GM12892 (cell line): ENCODE data around the gene STAMBP.

Experiments
- DNase-seq: peaks from one replicate; pipeline ENCODE4 v3.0.0; 2011; ENCODE audit not compliant: insufficient read length
- FAIRE-seq: peaks from 2 replicates; lab custom pipeline; 2011; peaks lifted over from hg19 to GRCh38; lab: Jason Lieb, UNC
- POLR2A ChIP-seq: IDR thresholded peaks from 2 replicates; pipeline ENCODE4 v1.6.1; 2011; ENCODE audit warnings: low read depth, low read length, control low read depth
- POLR2AphosphoS5 ChIP-seq: IDR thresholded peaks from 2 replicates; pipeline ENCODE4 v1.6.1; 2011; ENCODE audit warnings: low read depth, low read length, control low read depth
- TAF1 ChIP-seq: IDR thresholded peaks from 2 replicates; pipeline ENCODE4 v1.6.1; 2011; ENCODE audit warnings: low read depth, mild to moderate bottlenecking, control low read depth, low read length, borderline replicate concordance

The STAMBP gene

GRCh38 chr2:73917696-73918207 is 89.0 kb downstream of the STAMBP start:
- DNase-seq, result no peak
- peak; percentile 21 for FAIRE-seq
- no peak for TF ChIP-seq POLR2AphosphoS5
- no peak for TF ChIP-seq TAF1
- TF ChIP-seq POLR2A, result no peak

GRCh38 chr2:73918856-73919255 is 90.1 kb downstream of the STAMBP start:
- DNase-seq (no peak), FAIRE-seq (peak; percentile 76)
- TF ChIP-seq POLR2AphosphoS5, result no peak
- TF ChIP-seq TAF1, result no peak
- TF ChIP-seq POLR2A, result no peak

- no peak for DNase-seq
- TF ChIP-seq POLR2AphosphoS5 (no peak), TAF1 (no peak), POLR2A (no peak)
- no peak for FAIRE-seq
Observed at GRCh38 chr2:73919596-73920228, 91.0 kb downstream of the STAMBP start.

- peak; percentile 5 for FAIRE-seq
- no peak for DNase-seq
- no peak for TF ChIP-seq POLR2A
- no peak for TF ChIP-seq POLR2AphosphoS5
- TF ChIP-seq TAF1, result no peak
Observed at GRCh38 chr2:73920577-73921545, 92.1 kb downstream of the STAMBP start.

- FAIRE-seq (no peak), DNase-seq (no peak)
- no peak for TF ChIP-seq POLR2A
Observed at GRCh38 chr2:73921581-73921980, 92.8 kb downstream of the STAMBP start.

- TF ChIP-seq POLR2AphosphoS5, result no peak
- TF ChIP-seq TAF1, result no peak
- TF ChIP-seq POLR2A, result no peak
- no peak for DNase-seq
- FAIRE-seq, result no peak
Observed at GRCh38 chr2:73922681-73923080, 93.9 kb downstream of the STAMBP start.
